MM.1S (cell line): ENCODE measurements around the gene IL1RAPL2.

Experiments used
- DNase-seq: peaks from one replicate; pipeline ENCODE4 v3.0.0-alpha.2; 2015
- H2AFZ ChIP-seq: fragments of 300-600 bp; sonication (generic); 2 replicates; pipeline ENCODE4 v1.6.0; 2016; ENCODE audit warnings: antibody characterized with exemption, low read length
- H3F3A ChIP-seq: fragments of 300-600 bp; sonication (generic); 2 replicates; pipeline ENCODE4 v1.6.1; 2016; ENCODE audit warnings: mild to moderate bottlenecking, antibody characterized with exemption, low read length, moderate library complexity, mixed read lengths; ENCODE audit not compliant: insufficient read depth
- H3K27ac ChIP-seq: fragments of 300-600 bp; sonication (generic); 2 replicates; pipeline ENCODE4 v1.5.1; 2016; ENCODE audit warnings: mild to moderate bottlenecking, low read length
- H3K27me3 ChIP-seq: fragments of 300-600 bp; sonication (generic); replicated peaks from 2 replicates; pipeline ENCODE4 v1.6.0; 2016; ENCODE audit warnings: low read length; ENCODE audit not compliant: insufficient read depth
- H3K36me3 ChIP-seq: fragments of 300-600 bp; sonication (generic); replicated peaks from 2 replicates; pipeline ENCODE4 v1.6.1; 2016; ENCODE audit warnings: mild to moderate bottlenecking, low read length, mixed read lengths; ENCODE audit not compliant: insufficient read depth
- H3K4me1 ChIP-seq: fragments of 300-600 bp; sonication (generic); 2 replicates; pipeline ENCODE4 v1.6.1; 2016; ENCODE audit warnings: low read length, mixed read lengths
- H3K4me2 ChIP-seq: fragments of 300-600 bp; sonication (generic); 2 replicates; pipeline ENCODE4 v1.6.0; 2016; ENCODE audit warnings: low read depth, low read length
- H3K4me3 ChIP-seq: fragments of 300-600 bp; sonication (generic); 2 replicates; pipeline ENCODE4 v1.5.1; 2016; ENCODE audit warnings: low read length, mixed read lengths
- H3K79me2 ChIP-seq: fragments of 300-600 bp; sonication (generic); 2 replicates; pipeline ENCODE4 v1.6.1; 2016; ENCODE audit warnings: mixed run types, low read length, mixed read lengths
- H3K9ac ChIP-seq: fragments of 300-600 bp; sonication (generic); 2 replicates; pipeline ENCODE4 v1.6.1; 2016; ENCODE audit warnings: low read length, mixed read lengths
- H3K9me2 ChIP-seq: fragments of 300-600 bp; sonication (generic); replicated peaks from 2 replicates; pipeline ENCODE4 v1.6.1; 2016; ENCODE audit warnings: mild to moderate bottlenecking, low read length, mixed read lengths; ENCODE audit not compliant: insufficient read depth
- H3K9me3 ChIP-seq: fragments of 300-600 bp; sonication (generic); replicated peaks from 2 replicates; pipeline ENCODE4 v1.6.1; 2016; ENCODE audit warnings: mild to moderate bottlenecking, low read length, mixed read lengths; ENCODE audit not compliant: insufficient read depth
- H4K20me1 ChIP-seq: fragments of 300-600 bp; sonication (generic); 2 replicates; pipeline ENCODE4 v1.6.1; 2016; ENCODE audit warnings: mild to moderate bottlenecking, low read length, moderate library complexity, mixed read lengths; ENCODE audit not compliant: insufficient read depth
- CTCF ChIP-seq: fragments of 300-600 bp; sonication (generic); IDR thresholded peaks from 2 replicates; pipeline ENCODE4 v1.5.1; 2016; ENCODE audit warnings: antibody characterized with exemption, low read length, mixed read lengths
- EZH2 ChIP-seq: fragments of 300-600 bp; sonication (generic); optimal IDR thresholded peaks from 2 replicates; pipeline ENCODE3; 2017; ENCODE audit warnings: low read depth, mild to moderate bottlenecking, antibody characterized with exemption, low read length, mixed read lengths
- EZH2phosphoT487 ChIP-seq: fragments of 300-600 bp; sonication (generic); IDR thresholded peaks from 2 replicates; pipeline ENCODE4 v1.6.1; 2018; ENCODE audit warnings: antibody characterized with exemption, low read length

The IL1RAPL2 gene

GRCh38 chrX:105375816-105376215 lies 809.8 kb downstream of the IL1RAPL2 start:
- no peak for TF ChIP-seq EZH2phosphoT487
- TF ChIP-seq CTCF: no peak
- TF ChIP-seq EZH2: no peak
- no peak for DNase-seq
- Histone ChIP-seq H3F3A (no peaks in the 10 kb centered on the region), H4K20me1 (no peaks in the 10 kb centered on the region), H3K9ac (no peak overlapping the region), H3K4me2 (no peak overlapping the region), H3K9me3 (no peaks in the 10 kb centered on the region), H2AFZ (no peak overlapping the region), H3K27me3 (no peaks in the 10 kb centered on the region), H3K4me1 (no peaks in the 10 kb centered on the region), H3K79me2 (no peaks in the 10 kb centered on the region), H3K36me3 (no peaks in the 10 kb centered on the region), H3K27ac (no peak overlapping the region), H3K9me2 (no peaks in the 10 kb centered on the region), H3K4me3 (no peak overlapping the region)

GRCh38 chrX:105424729-105425128 lies 858.7 kb downstream of the IL1RAPL2 start:
- no peaks in the 10 kb centered on the region for H3F3A ChIP-seq
- H3K4me1 ChIP-seq: no peaks in the 10 kb centered on the region
- H3K9me2 ChIP-seq: no peaks in the 10 kb centered on the region
- no peak overlapping the region for H2AFZ ChIP-seq
- no peak overlapping the region for H3K4me3 ChIP-seq
- H3K79me2 ChIP-seq: no peaks in the 10 kb centered on the region
- H3K9ac ChIP-seq: no peak overlapping the region
- H3K36me3 ChIP-seq: no peaks in the 10 kb centered on the region
- H3K9me3 ChIP-seq: no peaks in the 10 kb centered on the region
- DNase-seq: no peak
- H3K27ac ChIP-seq: no peak overlapping the region
- TF ChIP-seq CTCF (no peak), EZH2 (no peak), EZH2phosphoT487 (no peak)
- H3K4me2 ChIP-seq: no peak overlapping the region
- H3K27me3 ChIP-seq: no peaks in the 10 kb centered on the region
- no peaks in the 10 kb centered on the region for H4K20me1 ChIP-seq

- H3K36me3 ChIP-seq: no peaks in the 10 kb centered on the region
- no peaks in the 10 kb centered on the region for H3F3A ChIP-seq
- H3K79me2 ChIP-seq: no peaks in the 10 kb centered on the region
- H4K20me1 ChIP-seq: no peaks in the 10 kb centered on the region
- H3K9ac ChIP-seq: no peak overlapping the region
- H3K4me2 ChIP-seq: no peak overlapping the region
- H3K9me2 ChIP-seq: no peaks in the 10 kb centered on the region
- TF ChIP-seq CTCF (no peak), EZH2 (no peak), EZH2phosphoT487 (no peak)
- no peaks in the 10 kb centered on the region for H3K4me1 ChIP-seq
- DNase-seq: no peak
- no peaks in the 10 kb centered on the region for H3K9me3 ChIP-seq
- no peak overlapping the region for H2AFZ ChIP-seq
- no peak overlapping the region for H3K4me3 ChIP-seq
- no peak overlapping the region for H3K27ac ChIP-seq
- H3K27me3 ChIP-seq: no peaks in the 10 kb centered on the region
Measured at GRCh38 chrX:105451401-105451800, 885.4 kb downstream of the IL1RAPL2 start.

- H3K79me2 ChIP-seq: no peaks in the 10 kb centered on the region
- H2AFZ ChIP-seq: no peak overlapping the region
- no peaks in the 10 kb centered on the region for H3F3A ChIP-seq
- no peaks in the 10 kb centered on the region for H3K4me1 ChIP-seq
- H3K27ac ChIP-seq: no peak overlapping the region
- TF ChIP-seq EZH2 (no peak), EZH2phosphoT487 (no peak), CTCF (no peak)
- H3K4me2 ChIP-seq: no peak overlapping the region
- H3K36me3 ChIP-seq: no peaks in the 10 kb centered on the region
- H4K20me1 ChIP-seq: no peaks in the 10 kb centered on the region
- H3K27me3 ChIP-seq: no peaks in the 10 kb centered on the region
- H3K9me3 ChIP-seq: no peaks in the 10 kb centered on the region
- H3K9ac ChIP-seq: no peak overlapping the region
- no peak for DNase-seq
- H3K4me3 ChIP-seq: no peak overlapping the region
- H3K9me2 ChIP-seq: no peaks in the 10 kb centered on the region
Measured at GRCh38 chrX:105458846-105459245, 892.8 kb downstream of the IL1RAPL2 start.
